Liver (tissue), 3 donors: ENCODE results near the gene PRPSAP2.

Experiments
- EGR1 ChIP-seq, 2 donors: IDR thresholded peaks; 2 replicates each; pipeline ENCODE4 v1.6.1; 2016 to 2018; ENCODE audit warnings: antibody characterized with exemption in 2 of 2, low read depth in 2 of 2
- FOXA1 ChIP-seq: IDR thresholded peaks from 2 replicates; pipeline ENCODE4 v1.6.1; 2016; ENCODE audit warnings: antibody characterized with exemption
- JUND ChIP-seq, 2 donors: IDR thresholded peaks; 2 replicates each; pipeline ENCODE4 v1.6.1; 2016; ENCODE audit warnings: antibody characterized with exemption in 2 of 2
- RAD21 ChIP-seq, 2 donors: IDR thresholded peaks; 2 replicates each; pipeline ENCODE4 v1.6.1; 2016; ENCODE audit warnings: antibody characterized with exemption in 2 of 2, mild to moderate bottlenecking in 2 of 2
- RXRA ChIP-seq, 2 donors: IDR thresholded peaks; 2 replicates each; pipeline ENCODE4 v1.6.1; 2017 to 2018; ENCODE audit warnings: antibody characterized with exemption in 2 of 2, mild to moderate bottlenecking in 1 of 2
- SP1 ChIP-seq: IDR thresholded peaks from 2 replicates; pipeline ENCODE4 v1.6.1; 2018; ENCODE audit warnings: antibody characterized with exemption, mild to moderate bottlenecking
- TAF1 ChIP-seq: conservative IDR thresholded peaks from 2 replicates; pipeline ENCODE4 v1.6.1; 2016; ENCODE audit warnings: antibody characterized with exemption, mild to moderate bottlenecking
- TF ChIP-seq, protein P1 (sequence below): fragments of 150-350 bp; IDR thresholded peaks from 2 replicates; pipeline ENCODE4 v1.5.1; 2017; ENCODE audit warnings: improper control_type of control experiment, low read depth, low read length; ENCODE audit not compliant: missing input control
- TF ChIP-seq, protein P2 (sequence below): IDR thresholded peaks from 2 replicates; pipeline ENCODE4 v1.6.1; 2016; ENCODE audit warnings: antibody characterized with exemption
- TF ChIP-seq, protein P3 (sequence below): IDR thresholded peaks from 2 replicates; pipeline ENCODE4 v1.6.1; 2016; ENCODE audit warnings: antibody characterized with exemption
- TF ChIP-seq, protein P4 (sequence below): IDR thresholded peaks from 2 replicates; pipeline ENCODE4 v1.6.1; 2016; ENCODE audit warnings: antibody characterized with exemption, mild to moderate bottlenecking
- TF ChIP-seq, protein P5 (sequence below): IDR thresholded peaks from 2 replicates; pipeline ENCODE4 v1.6.1; 2016; ENCODE audit warnings: antibody characterized with exemption
- donor health status: healthy.
- donor health status: healthy.

DNA sequence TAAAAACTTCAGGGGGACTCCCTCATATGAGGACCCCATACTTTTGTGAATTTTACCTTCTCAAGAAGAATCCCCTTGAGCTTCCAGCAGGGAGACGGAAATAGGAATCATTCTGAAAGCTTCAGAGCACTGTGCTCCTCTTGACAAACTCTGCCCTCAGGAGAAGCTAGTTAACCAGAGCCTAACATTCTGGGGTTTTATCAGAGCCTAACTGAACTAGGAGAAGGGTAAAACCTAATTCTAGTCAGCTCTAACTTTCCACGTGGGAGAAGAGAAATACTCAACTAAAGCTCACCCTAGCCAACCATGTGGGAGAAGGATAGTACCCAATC lies 80.7 kb downstream of the PRPSAP2 start:
- TF ChIP-seq SP1, result no peak
- TF ChIP-seq, protein P1, sequence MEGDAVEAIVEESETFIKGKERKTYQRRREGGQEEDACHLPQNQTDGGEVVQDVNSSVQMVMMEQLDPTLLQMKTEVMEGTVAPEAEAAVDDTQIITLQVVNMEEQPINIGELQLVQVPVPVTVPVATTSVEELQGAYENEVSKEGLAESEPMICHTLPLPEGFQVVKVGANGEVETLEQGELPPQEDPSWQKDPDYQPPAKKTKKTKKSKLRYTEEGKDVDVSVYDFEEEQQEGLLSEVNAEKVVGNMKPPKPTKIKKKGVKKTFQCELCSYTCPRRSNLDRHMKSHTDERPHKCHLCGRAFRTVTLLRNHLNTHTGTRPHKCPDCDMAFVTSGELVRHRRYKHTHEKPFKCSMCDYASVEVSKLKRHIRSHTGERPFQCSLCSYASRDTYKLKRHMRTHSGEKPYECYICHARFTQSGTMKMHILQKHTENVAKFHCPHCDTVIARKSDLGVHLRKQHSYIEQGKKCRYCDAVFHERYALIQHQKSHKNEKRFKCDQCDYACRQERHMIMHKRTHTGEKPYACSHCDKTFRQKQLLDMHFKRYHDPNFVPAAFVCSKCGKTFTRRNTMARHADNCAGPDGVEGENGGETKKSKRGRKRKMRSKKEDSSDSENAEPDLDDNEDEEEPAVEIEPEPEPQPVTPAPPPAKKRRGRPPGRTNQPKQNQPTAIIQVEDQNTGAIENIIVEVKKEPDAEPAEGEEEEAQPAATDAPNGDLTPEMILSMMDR, result no peak
- TF ChIP-seq JUND (IDR thresholded peaks at IDR 0.05), result no peak
- TF ChIP-seq, protein P2, sequence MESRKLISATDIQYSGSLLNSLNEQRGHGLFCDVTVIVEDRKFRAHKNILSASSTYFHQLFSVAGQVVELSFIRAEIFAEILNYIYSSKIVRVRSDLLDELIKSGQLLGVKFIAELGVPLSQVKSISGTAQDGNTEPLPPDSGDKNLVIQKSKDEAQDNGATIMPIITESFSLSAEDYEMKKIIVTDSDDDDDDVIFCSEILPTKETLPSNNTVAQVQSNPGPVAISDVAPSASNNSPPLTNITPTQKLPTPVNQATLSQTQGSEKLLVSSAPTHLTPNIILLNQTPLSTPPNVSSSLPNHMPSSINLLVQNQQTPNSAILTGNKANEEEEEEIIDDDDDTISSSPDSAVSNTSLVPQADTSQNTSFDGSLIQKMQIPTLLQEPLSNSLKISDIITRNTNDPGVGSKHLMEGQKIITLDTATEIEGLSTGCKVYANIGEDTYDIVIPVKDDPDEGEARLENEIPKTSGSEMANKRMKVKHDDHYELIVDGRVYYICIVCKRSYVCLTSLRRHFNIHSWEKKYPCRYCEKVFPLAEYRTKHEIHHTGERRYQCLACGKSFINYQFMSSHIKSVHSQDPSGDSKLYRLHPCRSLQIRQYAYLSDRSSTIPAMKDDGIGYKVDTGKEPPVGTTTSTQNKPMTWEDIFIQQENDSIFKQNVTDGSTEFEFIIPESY, result no peak
- TF ChIP-seq, protein P3, sequence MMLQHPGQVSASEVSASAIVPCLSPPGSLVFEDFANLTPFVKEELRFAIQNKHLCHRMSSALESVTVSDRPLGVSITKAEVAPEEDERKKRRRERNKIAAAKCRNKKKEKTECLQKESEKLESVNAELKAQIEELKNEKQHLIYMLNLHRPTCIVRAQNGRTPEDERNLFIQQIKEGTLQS, result no peak
- no peak for TF ChIP-seq RXRA (IDR thresholded peaks at IDR 0.05)
- TF ChIP-seq, protein P4, sequence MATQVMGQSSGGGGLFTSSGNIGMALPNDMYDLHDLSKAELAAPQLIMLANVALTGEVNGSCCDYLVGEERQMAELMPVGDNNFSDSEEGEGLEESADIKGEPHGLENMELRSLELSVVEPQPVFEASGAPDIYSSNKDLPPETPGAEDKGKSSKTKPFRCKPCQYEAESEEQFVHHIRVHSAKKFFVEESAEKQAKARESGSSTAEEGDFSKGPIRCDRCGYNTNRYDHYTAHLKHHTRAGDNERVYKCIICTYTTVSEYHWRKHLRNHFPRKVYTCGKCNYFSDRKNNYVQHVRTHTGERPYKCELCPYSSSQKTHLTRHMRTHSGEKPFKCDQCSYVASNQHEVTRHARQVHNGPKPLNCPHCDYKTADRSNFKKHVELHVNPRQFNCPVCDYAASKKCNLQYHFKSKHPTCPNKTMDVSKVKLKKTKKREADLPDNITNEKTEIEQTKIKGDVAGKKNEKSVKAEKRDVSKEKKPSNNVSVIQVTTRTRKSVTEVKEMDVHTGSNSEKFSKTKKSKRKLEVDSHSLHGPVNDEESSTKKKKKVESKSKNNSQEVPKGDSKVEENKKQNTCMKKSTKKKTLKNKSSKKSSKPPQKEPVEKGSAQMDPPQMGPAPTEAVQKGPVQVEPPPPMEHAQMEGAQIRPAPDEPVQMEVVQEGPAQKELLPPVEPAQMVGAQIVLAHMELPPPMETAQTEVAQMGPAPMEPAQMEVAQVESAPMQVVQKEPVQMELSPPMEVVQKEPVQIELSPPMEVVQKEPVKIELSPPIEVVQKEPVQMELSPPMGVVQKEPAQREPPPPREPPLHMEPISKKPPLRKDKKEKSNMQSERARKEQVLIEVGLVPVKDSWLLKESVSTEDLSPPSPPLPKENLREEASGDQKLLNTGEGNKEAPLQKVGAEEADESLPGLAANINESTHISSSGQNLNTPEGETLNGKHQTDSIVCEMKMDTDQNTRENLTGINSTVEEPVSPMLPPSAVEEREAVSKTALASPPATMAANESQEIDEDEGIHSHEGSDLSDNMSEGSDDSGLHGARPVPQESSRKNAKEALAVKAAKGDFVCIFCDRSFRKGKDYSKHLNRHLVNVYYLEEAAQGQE, result no peak
- TF ChIP-seq RAD21 (IDR thresholded peaks at IDR 0.05), result no peak
- TF ChIP-seq TAF1, result no peak
- TF ChIP-seq, protein P5, sequence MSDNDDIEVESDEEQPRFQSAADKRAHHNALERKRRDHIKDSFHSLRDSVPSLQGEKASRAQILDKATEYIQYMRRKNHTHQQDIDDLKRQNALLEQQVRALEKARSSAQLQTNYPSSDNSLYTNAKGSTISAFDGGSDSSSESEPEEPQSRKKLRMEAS, result no peak
- TF ChIP-seq EGR1 (IDR thresholded peaks at IDR 0.05; ENCODE audit: low read depth in 2 of 2), result no peak
- TF ChIP-seq FOXA1, result no peak
